Stimulated activated CD8-positive, alpha-beta memory T cell treated with anti-CD3 and anti-CD28 coated beads, Interleukin-2, amount 100 ng/mL, for 1 hour (primary cell): ENCODE measurements around the gene CGB2.
"Not testable (repeated sequence)": the region's sequence is repeated elsewhere in the genome, so short reads cannot be mapped to it uniquely, and the experiment has no call there.

Experiments used
- DNase-seq, 2 donors: peaks; one replicate each; pipeline ENCODE4 v3.0.0-alpha.2; 2020; ENCODE audit warnings: low read depth in 2 of 2

CGB2 gene

DNA sequence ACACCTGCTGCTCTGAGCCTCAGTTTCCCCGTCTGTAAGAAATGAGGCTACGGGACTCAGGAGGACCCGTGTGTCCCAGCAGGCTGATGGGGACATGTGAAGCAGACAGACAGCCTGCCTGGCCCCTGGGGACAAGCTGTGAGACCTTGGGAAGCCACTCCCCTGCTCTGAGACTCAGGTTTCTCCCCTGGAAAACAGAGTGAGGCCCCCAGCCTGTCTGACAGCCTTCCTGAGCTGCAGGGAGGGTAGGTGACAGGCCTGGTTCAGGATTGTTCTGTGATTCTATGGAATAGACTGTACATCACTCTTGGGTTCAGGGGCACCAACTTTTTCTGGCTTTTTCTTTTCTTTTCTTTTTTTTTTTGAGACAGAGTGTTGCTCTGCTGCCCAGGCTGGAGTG is 35.9 kb downstream of the CGB2 start:
- DNase-seq, result no peak

DNA sequence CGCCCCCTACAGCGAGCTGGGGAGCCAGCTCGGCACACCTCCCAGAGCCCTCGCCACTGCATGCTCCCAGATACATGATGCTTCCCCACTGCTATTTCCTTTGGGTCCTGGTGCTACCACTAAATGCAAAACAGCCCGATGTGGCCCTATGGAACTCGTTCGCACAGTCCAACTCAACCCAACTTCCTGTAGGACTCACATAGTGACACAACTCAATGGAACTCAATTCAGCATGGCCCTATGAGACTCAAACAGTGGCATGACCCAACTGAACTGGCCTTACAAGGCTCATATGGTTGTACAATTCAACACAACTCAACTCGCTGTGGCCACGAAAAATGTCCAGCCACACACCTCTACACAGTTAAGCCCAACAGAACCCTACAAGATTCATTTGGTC is 37.3 kb downstream of the CGB2 start:
- no peak for DNase-seq

DNA sequence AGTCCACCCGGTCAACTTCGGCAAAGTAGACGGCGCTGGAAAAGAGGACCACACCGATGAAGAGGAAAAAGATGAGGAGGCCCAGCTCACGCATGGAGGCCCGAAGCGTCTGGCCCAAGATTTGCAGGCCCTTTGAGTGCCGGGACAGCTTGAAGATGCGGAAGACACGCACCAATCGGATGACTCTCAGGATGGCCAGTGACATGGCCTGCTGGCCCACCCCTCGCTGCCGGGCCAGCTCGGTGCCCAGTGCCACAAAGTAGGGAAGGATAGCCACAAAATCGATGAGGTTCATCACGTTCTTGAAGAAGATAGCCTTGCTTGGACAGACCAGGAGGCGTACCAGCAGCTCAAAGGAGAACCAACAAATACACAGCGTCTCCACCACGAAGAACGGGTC is 38.7 kb downstream of the CGB2 start:
- DNase-seq, result no peak

DNA sequence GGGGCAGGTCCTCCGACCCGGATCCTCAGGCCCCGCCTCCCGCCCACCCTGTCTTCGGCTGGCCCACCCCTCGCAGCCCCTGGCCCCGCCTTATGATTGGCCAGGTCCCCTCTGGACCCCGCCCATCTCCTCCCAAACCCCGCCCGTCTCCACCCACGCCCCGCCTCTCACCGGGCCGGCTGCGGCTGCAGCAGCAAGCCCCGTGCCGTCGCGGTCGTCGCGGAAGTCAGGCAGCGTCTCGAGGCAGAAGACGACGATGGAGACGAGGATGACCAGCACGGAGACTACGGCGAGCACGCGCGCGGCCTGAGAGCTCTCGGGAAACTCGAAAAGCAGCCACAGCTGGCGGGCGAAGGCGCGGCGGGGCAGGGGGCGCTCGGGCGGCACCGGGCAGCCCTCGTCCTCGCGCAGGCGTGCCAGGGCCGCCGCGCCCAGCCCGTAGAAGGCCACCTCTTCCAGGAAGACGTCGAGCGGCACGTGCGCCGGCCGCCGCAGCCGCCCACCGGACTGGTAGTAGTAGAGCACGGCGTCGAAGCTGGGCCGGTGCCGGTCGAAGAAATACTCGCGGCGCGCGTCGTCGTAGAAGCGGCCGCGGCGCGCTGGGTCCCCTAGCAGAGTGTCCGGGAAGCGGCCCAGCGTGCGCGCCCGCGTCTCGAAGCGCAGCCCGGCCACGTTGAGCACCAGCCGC is 40.3 kb downstream of the CGB2 start:
- DNase-seq, result no peak

DNA sequence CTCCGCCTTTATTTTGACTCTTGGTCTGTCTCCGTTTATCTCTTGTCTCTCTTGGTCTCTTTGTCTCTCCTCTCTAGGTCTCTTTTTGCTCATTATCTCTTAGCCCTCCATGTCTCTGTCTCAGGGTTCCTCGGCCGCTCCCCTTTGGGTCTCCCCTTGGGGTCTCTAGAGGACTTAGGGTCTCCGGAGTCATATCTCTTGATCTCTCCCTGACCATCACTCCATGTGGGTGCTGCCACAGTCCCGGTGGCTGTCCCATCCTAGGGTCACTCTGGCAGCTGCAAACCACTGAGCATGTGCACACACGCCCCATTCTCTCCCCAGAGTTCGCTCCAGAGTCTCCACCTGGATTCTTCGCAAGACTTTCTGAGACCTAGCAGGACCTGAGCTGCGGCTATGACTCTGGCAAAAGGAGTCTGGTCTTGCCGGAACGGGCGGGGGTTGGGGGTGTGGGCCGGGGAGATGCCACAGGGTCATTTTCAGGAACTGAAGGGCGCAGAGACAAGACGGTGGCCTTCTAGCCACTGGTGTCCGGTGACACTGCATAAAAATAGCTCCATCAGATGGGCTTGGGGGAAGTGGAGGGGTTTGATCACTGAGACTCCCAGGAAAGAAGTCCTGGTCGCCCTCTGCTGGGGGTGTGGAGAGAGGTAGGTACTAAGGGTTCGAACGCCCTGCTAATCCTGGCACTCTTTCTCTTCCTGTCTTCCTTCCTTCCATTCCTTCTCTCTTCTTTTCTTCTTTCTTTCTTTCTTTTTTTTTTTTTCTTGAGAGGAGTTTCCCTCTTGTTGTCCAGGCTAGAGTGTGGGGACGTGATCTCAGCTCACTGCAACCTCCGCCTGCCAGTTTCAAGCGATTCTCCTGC is 42.1 kb downstream of the CGB2 start:
- no peak for DNase-seq

DNA sequence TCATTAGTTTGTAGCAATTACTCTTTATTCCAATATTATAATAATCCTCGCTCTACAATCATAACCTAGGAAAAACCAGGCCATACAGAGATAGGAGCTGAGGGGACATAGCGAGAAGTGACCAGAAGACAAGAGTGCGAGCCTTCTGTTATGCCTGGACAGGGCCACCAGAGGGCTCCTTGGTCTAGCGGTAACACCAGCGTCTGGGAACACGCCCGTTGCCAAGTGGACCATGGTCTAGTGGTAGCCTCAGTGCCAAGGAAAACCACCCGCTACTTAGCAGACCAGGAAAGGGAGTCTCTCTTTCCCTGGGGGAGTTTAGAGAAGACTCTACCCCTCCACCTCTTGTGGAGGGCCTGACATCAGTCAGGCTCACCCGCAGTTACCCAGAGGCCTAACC is 43.2 kb downstream of the CGB2 start:
- DNase-seq, result not testable (repeated sequence)

DNA sequence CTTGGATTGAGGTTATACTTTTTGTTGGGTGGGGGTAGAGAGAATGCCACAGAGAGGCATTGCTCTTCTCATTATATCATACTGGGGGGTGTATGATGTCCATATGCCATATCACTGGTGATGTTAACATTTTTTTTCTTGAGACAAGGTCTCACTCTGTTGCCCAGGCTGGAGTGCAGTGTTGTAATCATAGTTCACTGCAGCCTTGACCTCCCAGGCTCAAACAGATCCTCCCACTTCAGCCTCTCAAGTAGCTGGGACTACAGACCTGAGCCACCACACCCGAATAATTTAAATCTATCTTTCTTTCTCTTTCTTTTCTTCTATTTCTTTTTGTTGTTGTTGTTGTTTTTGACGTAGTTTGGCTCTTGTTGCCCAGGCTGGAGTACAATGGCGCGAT is 48.7 kb downstream of the CGB2 start:
- no peak for DNase-seq

DNA sequence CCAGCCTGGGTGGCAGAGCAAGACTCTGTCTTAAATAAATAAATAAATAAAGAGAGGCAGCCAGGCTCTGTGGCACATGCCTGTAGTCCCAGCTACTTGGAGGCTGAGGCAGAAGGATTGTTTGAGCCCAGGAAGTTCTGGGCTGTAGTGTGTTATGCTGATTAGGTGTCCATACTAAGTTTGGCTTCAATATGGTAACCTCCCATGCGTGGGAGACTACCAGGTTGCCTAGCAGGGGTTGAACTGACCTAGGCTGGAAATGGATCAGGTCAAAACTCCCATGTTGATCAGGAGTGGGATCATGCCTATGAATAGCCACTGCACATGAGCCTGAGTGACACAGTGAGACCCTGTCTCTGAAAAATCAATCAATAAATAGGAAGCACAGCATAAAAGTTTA is 49.6 kb downstream of the CGB2 start:
- DNase-seq, result no peak
